ENCODE data around the gene MT1H.

DNA sequence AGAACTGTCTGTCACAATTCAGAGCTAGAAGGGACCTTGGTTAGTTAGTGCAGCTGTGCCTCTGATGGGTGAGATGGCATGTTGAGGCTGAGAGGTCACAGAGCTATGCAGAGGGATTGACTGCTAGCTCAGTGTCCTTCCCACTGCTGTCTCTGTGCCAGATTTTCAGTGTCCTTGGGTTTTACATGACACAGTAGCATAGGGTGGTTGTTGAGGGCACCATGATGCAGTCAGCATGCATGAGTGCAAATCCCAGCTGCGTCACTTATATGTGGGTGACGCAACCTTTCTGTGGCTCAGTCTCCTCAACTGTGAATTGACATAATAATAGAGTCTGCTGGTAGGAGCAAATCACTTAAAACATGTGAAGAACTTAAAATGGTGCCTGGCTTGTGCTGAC, 28.4 kb upstream of the MT1H start:
- TF ChIP-seq, protein P1, sequence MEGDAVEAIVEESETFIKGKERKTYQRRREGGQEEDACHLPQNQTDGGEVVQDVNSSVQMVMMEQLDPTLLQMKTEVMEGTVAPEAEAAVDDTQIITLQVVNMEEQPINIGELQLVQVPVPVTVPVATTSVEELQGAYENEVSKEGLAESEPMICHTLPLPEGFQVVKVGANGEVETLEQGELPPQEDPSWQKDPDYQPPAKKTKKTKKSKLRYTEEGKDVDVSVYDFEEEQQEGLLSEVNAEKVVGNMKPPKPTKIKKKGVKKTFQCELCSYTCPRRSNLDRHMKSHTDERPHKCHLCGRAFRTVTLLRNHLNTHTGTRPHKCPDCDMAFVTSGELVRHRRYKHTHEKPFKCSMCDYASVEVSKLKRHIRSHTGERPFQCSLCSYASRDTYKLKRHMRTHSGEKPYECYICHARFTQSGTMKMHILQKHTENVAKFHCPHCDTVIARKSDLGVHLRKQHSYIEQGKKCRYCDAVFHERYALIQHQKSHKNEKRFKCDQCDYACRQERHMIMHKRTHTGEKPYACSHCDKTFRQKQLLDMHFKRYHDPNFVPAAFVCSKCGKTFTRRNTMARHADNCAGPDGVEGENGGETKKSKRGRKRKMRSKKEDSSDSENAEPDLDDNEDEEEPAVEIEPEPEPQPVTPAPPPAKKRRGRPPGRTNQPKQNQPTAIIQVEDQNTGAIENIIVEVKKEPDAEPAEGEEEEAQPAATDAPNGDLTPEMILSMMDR (conservative IDR thresholded peaks at IDR 0.05), result no peak
- no peak for TF ChIP-seq ZFX (IDR thresholded peaks at IDR 0.05)
